ENCODE measurements around the gene ZNF511. TPM values are rescaled to one million over a fixed set of nuclear protein-coding genes. Genes with fewer than 3 reads are reported as not detected.

Gene ZNF511
- total RNA-seq, 1 experiment from 2014 or later = 44.7 TPM

DNA sequence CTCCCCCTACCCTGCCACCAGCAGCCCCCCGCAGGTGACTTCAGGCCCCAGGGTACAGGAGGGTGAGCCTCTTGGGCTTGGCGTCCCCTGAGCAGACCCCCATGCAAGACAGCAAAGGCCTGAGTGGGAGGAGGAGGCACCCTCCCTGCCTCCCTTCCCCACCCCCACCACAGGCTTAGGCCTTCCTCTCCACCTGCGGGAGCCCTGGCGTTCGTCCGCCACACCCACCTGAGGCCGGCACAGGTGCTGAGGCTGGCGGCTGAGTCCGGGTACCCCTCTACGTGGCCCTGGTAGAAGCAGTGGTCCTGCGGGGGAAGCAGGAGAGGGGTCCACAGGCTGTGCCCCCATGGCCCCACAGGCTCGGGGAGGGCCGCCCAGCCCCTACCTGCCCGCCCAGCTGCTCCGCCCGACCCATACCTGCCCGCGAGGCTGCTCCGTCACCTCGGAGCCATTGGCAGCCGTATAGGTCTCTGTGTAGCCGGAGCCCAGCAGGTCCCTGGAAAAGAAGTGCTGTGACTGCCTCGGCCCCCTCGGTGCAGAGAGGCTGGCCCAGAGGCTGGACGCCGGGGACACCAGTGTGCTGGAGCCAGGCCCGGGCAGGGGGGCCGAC lies 35.1 kb upstream of the ZNF511 start:
- Histone ChIP-seq H2AFZ (no peak overlapping the region), H3K36me3 (ENCODE audit: low read depth) (no peaks in the 10 kb centered on the region), H3K27ac (no peak overlapping the region), H3K4me1 (replicated peaks; ENCODE audit: insufficient read depth) (peaks cover 27% of the 10 kb centered on the region), H3K79me2 (ENCODE audit: low read depth) (0 out of 2 replicates have a peak, but pooled peaks cover 5% of the 10 kb centered on the region), H3F3A (ENCODE audit: insufficient read depth, low read depth) (peaks cover 18% of the 10 kb centered on the region), H3K9me3 (ENCODE audit: insufficient read depth, low read depth) (no peaks in the 10 kb centered on the region), H3K4me2 (no peak overlapping the region), H3K9me2 (ENCODE audit: insufficient read depth) (no peaks in the 10 kb centered on the region), H4K20me1 (ENCODE audit: insufficient read depth) (no peaks in the 10 kb centered on the region), H3K27me3 (ENCODE audit: insufficient read depth, low read depth) (no peaks in the 10 kb centered on the region), H3K4me3 (no peak overlapping the region)
- POLR2A ChIA-PET (ENCODE audit: unreplicated experiment) = no interaction called here
- no peak for DNase-seq
- CTCF ChIA-PET = no interaction called here
- no peak for TF ChIP-seq EZH2 (IDR thresholded peaks at IDR 0.05; ENCODE audit: low read depth)
- TF ChIP-seq CTCF (conservative IDR thresholded peaks at IDR 0.05) = no peak
- no TSS peak for BruUV-seq (replicated peaks)
- intact Hi-C loops (cut with micrococcal nuclease; ENCODE audit: unreplicated experiment) = no loop called here

- Histone ChIP-seq H3K27me3 (ENCODE audit: insufficient read depth, low read depth) (no peaks in the 10 kb centered on the region), H3K36me3 (ENCODE audit: low read depth) (no peaks in the 10 kb centered on the region), H3K4me3 (peak overlapping the region; percentile 58), H3K27ac (peak overlapping the region; percentile 89), H2AFZ (no peak overlapping the region), H3K9me2 (ENCODE audit: insufficient read depth) (no peaks in the 10 kb centered on the region), H3F3A (ENCODE audit: insufficient read depth, low read depth) (peaks cover 29% of the 10 kb centered on the region), H3K9me3 (ENCODE audit: insufficient read depth, low read depth) (no peaks in the 10 kb centered on the region), H4K20me1 (ENCODE audit: insufficient read depth) (no peaks in the 10 kb centered on the region), H3K4me2 (peak overlapping the region; percentile 89), H3K79me2 (ENCODE audit: low read depth) (0 out of 2 replicates have a peak, but pooled peaks cover 5% of the 10 kb centered on the region), H3K4me1 (replicated peaks; ENCODE audit: insufficient read depth) (peaks cover 38% of the 10 kb centered on the region)
- intact Hi-C loops (cut with micrococcal nuclease; ENCODE audit: unreplicated experiment) = no loop called here
- no TSS peak for BruUV-seq (replicated peaks)
- CTCF ChIA-PET = no interaction called here
- TF ChIP-seq EZH2 (IDR thresholded peaks at IDR 0.05; ENCODE audit: low read depth) (no peak), CTCF (conservative IDR thresholded peaks at IDR 0.05) (no peak)
- DNase-seq = peak; percentile 54 to 68
- POLR2A ChIA-PET (ENCODE audit: unreplicated experiment) = interaction anchor here (0.9 kb wide), 1 partner anchor 16 kb away, joined by 10 read pairs; no protein-coding TSS in a partner anchor
Observed at GRCh38 chr10:133274751-133275683, 33.7 kb upstream of the ZNF511 start.

DNA sequence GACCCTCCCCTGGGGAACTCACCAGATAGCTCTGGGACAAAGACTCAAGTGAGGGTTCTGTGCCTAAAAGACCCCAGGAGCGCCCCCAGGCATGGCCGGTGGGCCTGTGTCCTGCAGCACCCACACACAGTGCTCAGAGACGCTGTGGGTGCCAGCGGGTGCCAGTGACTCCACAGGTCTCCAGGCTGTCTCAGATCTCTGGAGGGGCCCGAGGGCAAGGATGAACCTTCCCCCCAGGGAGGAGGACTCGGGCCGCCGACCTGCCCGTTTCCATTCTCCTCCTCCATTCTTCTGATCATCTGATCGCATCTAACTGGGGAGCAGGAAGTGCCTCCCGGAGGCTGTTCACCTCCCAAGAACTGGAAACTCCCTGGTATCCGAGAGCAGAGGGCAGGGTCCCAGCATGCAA lies 33.0 kb upstream of the ZNF511 start:
- Histone ChIP-seq H3K9me2 (ENCODE audit: insufficient read depth) (no peaks in the 10 kb centered on the region), H3K27ac (peak overlapping the region; percentile 89), H3K36me3 (ENCODE audit: low read depth) (no peaks in the 10 kb centered on the region), H3F3A (ENCODE audit: insufficient read depth, low read depth) (peaks cover 33% of the 10 kb centered on the region), H3K79me2 (ENCODE audit: low read depth) (0 out of 2 replicates have a peak, but pooled peaks cover 5% of the 10 kb centered on the region), H3K9me3 (ENCODE audit: insufficient read depth, low read depth) (no peaks in the 10 kb centered on the region), H3K4me3 (peak overlapping the region; percentile 58), H3K27me3 (ENCODE audit: insufficient read depth, low read depth) (no peaks in the 10 kb centered on the region), H2AFZ (no peak overlapping the region), H4K20me1 (ENCODE audit: insufficient read depth) (no peaks in the 10 kb centered on the region), H3K4me2 (peak overlapping the region; percentile 89), H3K4me1 (replicated peaks; ENCODE audit: insufficient read depth) (peaks cover 45% of the 10 kb centered on the region)
- CTCF ChIA-PET = no interaction called here
- peak; percentile 41 to 65 for DNase-seq
- TSS peak; percentile 87 for BruUV-seq (replicated peaks)
- intact Hi-C loops (cut with micrococcal nuclease; ENCODE audit: unreplicated experiment) = no loop called here
- POLR2A ChIA-PET (ENCODE audit: unreplicated experiment) = no interaction called here
- TF ChIP-seq CTCF (conservative IDR thresholded peaks at IDR 0.05) (no peak; the same call in 1 of the 2 replicates), EZH2 (IDR thresholded peaks at IDR 0.05; ENCODE audit: low read depth) (no peak)
